GM18858 (cell line): ENCODE results near the gene PRTN3.

ENCODE experiments used
- ATAC-seq: cut with Tn5 transposase; IDR thresholded peaks from one replicate; pipeline ENCODE4 v1.9.1; 2021; ENCODE audit not compliant: unreplicated experiment

Gene PRTN3

DNA sequence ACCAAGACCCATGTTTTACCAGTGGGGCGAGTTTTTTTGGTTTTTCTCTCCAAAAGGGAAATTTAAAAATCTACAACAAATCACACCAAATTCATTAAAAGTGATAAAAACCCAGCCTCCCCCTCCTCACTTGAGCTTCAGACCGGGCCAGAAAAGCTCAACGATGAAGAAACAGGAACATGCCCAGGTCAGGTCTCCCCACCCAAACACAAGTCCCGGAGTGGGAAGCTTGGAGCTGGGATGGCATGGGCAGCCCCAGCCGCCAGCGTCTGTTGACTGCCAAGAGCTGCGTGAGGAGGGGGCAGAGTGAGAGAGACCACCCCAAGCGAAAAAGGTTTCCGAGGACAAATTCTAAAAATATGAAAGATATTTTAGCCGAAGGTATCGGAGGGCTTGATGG is 56.2 kb downstream of the PRTN3 start:
- no peak for ATAC-seq

DNA sequence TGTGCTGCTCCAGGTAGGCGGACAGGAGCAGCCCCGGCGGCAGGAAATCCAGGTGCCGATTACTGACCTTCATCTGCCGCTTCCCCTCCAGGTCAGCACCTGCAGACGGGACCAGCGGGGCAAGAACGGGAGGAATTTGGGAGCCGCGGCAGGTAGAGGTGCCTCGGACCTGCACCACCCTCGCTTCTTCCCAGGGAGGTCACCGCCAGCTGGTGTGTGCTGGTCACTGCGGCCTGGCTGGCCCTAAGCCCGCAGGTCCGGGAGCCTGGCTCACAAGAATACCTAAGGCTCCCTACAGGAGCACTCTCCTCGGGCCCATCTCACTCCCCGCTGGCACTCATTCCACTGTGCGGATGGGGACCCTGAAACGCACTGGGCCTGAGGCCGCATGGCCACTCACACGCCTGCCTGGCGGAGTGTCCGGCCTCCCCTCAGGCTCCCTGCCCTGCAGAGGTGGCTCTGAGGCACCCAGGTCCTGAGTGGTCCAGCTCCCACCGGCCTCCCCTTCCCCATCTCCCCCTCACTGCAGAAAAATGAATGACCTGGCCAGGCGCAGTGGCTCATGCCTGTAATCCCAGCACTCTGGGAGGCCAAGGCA is 56.7 kb downstream of the PRTN3 start:
- ATAC-seq, result no peak
